IMR-90 (cell line): Measurements from ENCODE around the gene GPR62.

Experiments used
- POLR2A ChIP-seq: IDR thresholded peaks from 2 replicates; pipeline ENCODE4 v1.6.1; 2012; ENCODE audit warnings: mild to moderate bottlenecking, low read depth, low read length
- TF ChIP-seq, protein P1 (sequence below): conservative IDR thresholded peaks from 2 replicates; pipeline ENCODE4 v1.5.1; 2012; ENCODE audit warnings: mild to moderate bottlenecking, low read depth, low read length, improper control_type of control experiment

DNA sequence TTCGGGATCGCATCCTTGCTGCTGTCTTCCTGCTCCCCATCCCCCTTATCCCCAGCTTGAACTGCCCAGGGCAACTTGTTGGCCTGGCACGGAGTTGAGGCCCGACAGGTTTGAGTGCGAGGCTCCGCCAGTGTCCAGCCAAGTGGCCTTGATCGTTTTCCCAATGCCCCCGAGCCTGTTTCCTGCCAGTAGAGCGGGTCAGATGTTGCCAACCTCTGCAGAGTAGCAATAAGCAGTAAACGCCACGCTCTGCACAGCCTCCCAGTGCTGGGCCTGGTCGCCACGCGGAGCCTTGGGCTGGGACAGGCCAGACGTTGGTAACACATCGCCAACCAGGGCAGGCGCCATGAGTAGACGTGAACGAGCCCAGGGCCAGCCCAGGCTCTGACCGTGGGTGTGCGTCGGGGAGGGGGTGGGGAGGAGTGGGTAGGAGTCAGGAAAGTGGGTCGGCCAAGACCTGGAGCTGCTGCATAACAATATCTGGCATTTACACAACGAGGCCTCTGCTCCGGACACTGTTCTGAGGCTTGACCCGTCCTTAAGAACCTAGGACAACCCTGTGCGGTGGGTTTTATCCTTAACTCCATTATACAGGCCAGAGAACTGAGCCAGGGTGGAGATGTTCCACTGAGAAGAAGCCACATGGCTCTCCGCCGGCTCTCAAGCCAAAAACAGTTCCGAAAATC lies 19.2 kb downstream of the GPR62 start:
- TF ChIP-seq, protein P1, sequence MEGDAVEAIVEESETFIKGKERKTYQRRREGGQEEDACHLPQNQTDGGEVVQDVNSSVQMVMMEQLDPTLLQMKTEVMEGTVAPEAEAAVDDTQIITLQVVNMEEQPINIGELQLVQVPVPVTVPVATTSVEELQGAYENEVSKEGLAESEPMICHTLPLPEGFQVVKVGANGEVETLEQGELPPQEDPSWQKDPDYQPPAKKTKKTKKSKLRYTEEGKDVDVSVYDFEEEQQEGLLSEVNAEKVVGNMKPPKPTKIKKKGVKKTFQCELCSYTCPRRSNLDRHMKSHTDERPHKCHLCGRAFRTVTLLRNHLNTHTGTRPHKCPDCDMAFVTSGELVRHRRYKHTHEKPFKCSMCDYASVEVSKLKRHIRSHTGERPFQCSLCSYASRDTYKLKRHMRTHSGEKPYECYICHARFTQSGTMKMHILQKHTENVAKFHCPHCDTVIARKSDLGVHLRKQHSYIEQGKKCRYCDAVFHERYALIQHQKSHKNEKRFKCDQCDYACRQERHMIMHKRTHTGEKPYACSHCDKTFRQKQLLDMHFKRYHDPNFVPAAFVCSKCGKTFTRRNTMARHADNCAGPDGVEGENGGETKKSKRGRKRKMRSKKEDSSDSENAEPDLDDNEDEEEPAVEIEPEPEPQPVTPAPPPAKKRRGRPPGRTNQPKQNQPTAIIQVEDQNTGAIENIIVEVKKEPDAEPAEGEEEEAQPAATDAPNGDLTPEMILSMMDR = no peak
- TF ChIP-seq POLR2A = no peak
